Osteoblast (primary cell): Measurements from ENCODE around the gene KRTAP19-1. TPM values are rescaled to one million over a fixed set of nuclear protein-coding genes. Genes with fewer than 3 reads are reported as not detected.
A peak's percentile ranks its signal among the peaks of the same experiment; 100 is the strongest.

Source experiments
- DNase-seq: peaks from one replicate; pipeline ENCODE4 v3.0.0; 2011; ENCODE audit warnings: low spot score, mixed read lengths; ENCODE audit not compliant: insufficient read length; ENCODE audit errors: missing footprints
- H2AFZ ChIP-seq: 2 replicates; pipeline ENCODE4 v1.6.0; 2011; ENCODE audit warnings: mild to moderate bottlenecking, low read length
- H3K27ac ChIP-seq: 2 replicates; pipeline ENCODE4 v1.5.1; 2011; ENCODE audit warnings: mild to moderate bottlenecking, low read depth, low read length, moderate library complexity
- H3K27me3 ChIP-seq: 2 replicates; pipeline ENCODE4 v1.6.0; 2012; ENCODE audit warnings: mild to moderate bottlenecking, control low read depth, inconsistent platforms, low read length, moderate library complexity; ENCODE audit not compliant: insufficient read depth
- H3K36me3 ChIP-seq: 2 replicates; pipeline ENCODE4 v1.5.1; 2011; ENCODE audit warnings: mild to moderate bottlenecking, low read length, control low read depth, moderate library complexity; ENCODE audit not compliant: insufficient read depth
- H3K4me1 ChIP-seq: 2 replicates; pipeline ENCODE4 v1.5.1; 2011; ENCODE audit warnings: mild to moderate bottlenecking, low read length, control low read depth, moderate library complexity; ENCODE audit not compliant: insufficient read depth
- H3K4me2 ChIP-seq: 2 replicates; pipeline ENCODE4 v1.6.0; 2011; ENCODE audit warnings: mild to moderate bottlenecking, low read length; ENCODE audit not compliant: insufficient read depth
- H3K4me3 ChIP-seq: fragments of 200-600 bp; sonication (generic); 3 replicates; pipeline ENCODE4 v1.5.1; 2012; ENCODE audit warnings: mild to moderate bottlenecking, low read length, inconsistent platforms; ENCODE audit not compliant: insufficient read depth
- H3K79me2 ChIP-seq: 2 replicates; pipeline ENCODE4 v1.6.0; 2012; ENCODE audit warnings: mild to moderate bottlenecking, low read length, control low read depth, inconsistent platforms; ENCODE audit not compliant: insufficient read depth
- H3K9me3 ChIP-seq: 2 replicates; pipeline ENCODE4 v1.5.1; 2011; ENCODE audit warnings: low read depth, low read length, control low read depth
- H4K20me1 ChIP-seq: 2 replicates; pipeline ENCODE4 v1.6.0; 2012; ENCODE audit warnings: mild to moderate bottlenecking, low read length, control low read depth; ENCODE audit not compliant: insufficient read depth
- CTCF ChIP-seq: IDR thresholded peaks from 2 replicates; pipeline ENCODE4 v1.5.1; 2011; ENCODE audit warnings: mild to moderate bottlenecking, low read depth, low read length, moderate library complexity; ENCODE audit errors: extremely low read depth
- total RNA-seq: library from RNA; depleted of rRNA; stranded (reverse); fragments of >200 nt; gene quantifications from 2 replicates; pipeline ENCODE4 v1.2.3, GENCODE V29; 2012

Gene KRTAP19-1
- total RNA-seq, 1 donor: not detected

- no peak overlapping the region for H3K27ac ChIP-seq
- no peaks in the 10 kb centered on the region for H3K9me3 ChIP-seq
- no peak for TF ChIP-seq CTCF
- peak; percentile 13 for DNase-seq
- no peak overlapping the region for H3K4me2 ChIP-seq
- no peak overlapping the region for H3K4me3 ChIP-seq
- no peaks in the 10 kb centered on the region for H4K20me1 ChIP-seq
- H3K4me1 ChIP-seq: no peaks in the 10 kb centered on the region
- H3K79me2 ChIP-seq: no peaks in the 10 kb centered on the region
- H3K36me3 ChIP-seq: no peaks in the 10 kb centered on the region
- H3K27me3 ChIP-seq: no peaks in the 10 kb centered on the region
- no peak overlapping the region for H2AFZ ChIP-seq
Observed at GRCh38 chr21:30444204-30444603, 36.0 kb downstream of the KRTAP19-1 start.

- H3K36me3 ChIP-seq: no peaks in the 10 kb centered on the region
- no peak for TF ChIP-seq CTCF
- DNase-seq: no peak
Observed at GRCh38 chr21:30443226-30443625, 36.9 kb downstream of the KRTAP19-1 start.

GRCh38 chr21:30439975-30440374 is 40.2 kb downstream of the KRTAP19-1 start, which contains the start of gene KRTAP15-1:
Gene KRTAP15-1 (plus strand): TSS chr21:30440275. CDS start chr21:30440328, 53 bp downstream.
- TF ChIP-seq CTCF: no peak

More at GRCh38 chr21:30443226-30443625, 36.9 kb downstream of the KRTAP19-1 start:
- H2AFZ ChIP-seq: no peak overlapping the region
- no peak overlapping the region for H3K4me3 ChIP-seq
- no peaks in the 10 kb centered on the region for H3K79me2 ChIP-seq
- no peaks in the 10 kb centered on the region for H3K4me1 ChIP-seq
- H3K27me3 ChIP-seq: no peaks in the 10 kb centered on the region
- H3K27ac ChIP-seq: no peak overlapping the region
- no peaks in the 10 kb centered on the region for H3K9me3 ChIP-seq
- no peak overlapping the region for H3K4me2 ChIP-seq
- H4K20me1 ChIP-seq: no peaks in the 10 kb centered on the region

GRCh38 chr21:30437010-30437565 is 43.1 kb downstream of the KRTAP19-1 start:
- H4K20me1 ChIP-seq: no peaks in the 10 kb centered on the region
- no peak overlapping the region for H3K4me2 ChIP-seq
- TF ChIP-seq CTCF: no peak
- no peaks in the 10 kb centered on the region for H3K9me3 ChIP-seq
- H3K27me3 ChIP-seq: no peaks in the 10 kb centered on the region
- no peak for DNase-seq
- H3K79me2 ChIP-seq: no peaks in the 10 kb centered on the region
- H3K4me1 ChIP-seq: no peaks in the 10 kb centered on the region
- no peaks in the 10 kb centered on the region for H3K36me3 ChIP-seq
- no peak overlapping the region for H3K27ac ChIP-seq
- H3K4me3 ChIP-seq: no peak overlapping the region
- H2AFZ ChIP-seq: no peak overlapping the region

More at GRCh38 chr21:30439975-30440374, 40.2 kb downstream of the KRTAP19-1 start, which contains the start of gene KRTAP15-1:
- no peak within 1 kb of the TSS for H3K4me3 ChIP-seq
- H3K4me2 ChIP-seq: no peak within 1 kb of the TSS
- DNase-seq: no peak
- no peak within 1 kb of the TSS for H3K27ac ChIP-seq
- no peaks in the 10 kb centered on the region for H3K79me2 ChIP-seq
- no peaks in the 10 kb centered on the region for H4K20me1 ChIP-seq
- no peaks in the 10 kb centered on the region for H3K9me3 ChIP-seq
- no peaks in the 10 kb centered on the region for H3K27me3 ChIP-seq
- H3K4me1 ChIP-seq: no peaks in the 10 kb centered on the region
- H2AFZ ChIP-seq: no peak within 1 kb of the TSS
- H3K36me3 ChIP-seq: no peaks in the 10 kb centered on the region
